Spinal cord (tissue), 10 donors: ENCODE data around the gene KRTAP5-4. TPM values are rescaled to one million over a fixed set of nuclear protein-coding genes. Genes with fewer than 3 reads are reported as not detected.
"Not testable (repeated sequence)": the region's sequence is repeated elsewhere in the genome, so short reads cannot be mapped to it uniquely, and the experiment has no call there.

Experiments
- DNase-seq, 6 donors: peaks; one replicate each; pipeline versions ENCODE4 v3.0.0 to v3.0.0-alpha.2; 2013 to 2015; ENCODE audit warnings: low spot score in 6 of 6, low read depth in 4 of 6
- H3K27ac ChIP-seq: one replicate; pipeline ENCODE4 v1.5.1; 2013; ENCODE audit warnings: low read depth, low read length, control low read depth
- H3K27me3 ChIP-seq: one replicate; pipeline ENCODE4 v1.6.1; 2013; ENCODE audit warnings: low read length; ENCODE audit not compliant: control insufficient read depth, insufficient read depth
- H3K36me3 ChIP-seq: one replicate; pipeline ENCODE4 v1.6.1; 2013; ENCODE audit warnings: low read length; ENCODE audit not compliant: control insufficient read depth, insufficient read depth
- H3K4me1 ChIP-seq: one replicate; pipeline ENCODE4 v1.6.1; 2013; ENCODE audit warnings: low read length; ENCODE audit not compliant: control insufficient read depth, insufficient read depth
- H3K4me3 ChIP-seq: one replicate; pipeline ENCODE4 v1.5.1; 2013; ENCODE audit warnings: low read depth, low read length, control low read depth
- H3K9me3 ChIP-seq: one replicate; pipeline ENCODE4 v1.6.1; 2013; ENCODE audit warnings: low read length; ENCODE audit not compliant: control insufficient read depth, insufficient read depth
- WGBS: methylation state at CpG from one replicate; pipeline ENCODE4 v1.1.5; 2013; ENCODE audit warnings: missing lambda C conversion rate; ENCODE audit not compliant: insufficient coverage; 5-methylcytosine and 5-hydroxymethylcytosine counted together
- long read RNA-seq, 4 donors: transcript quantifications; one replicate each; lab custom pipeline, GENCODE V29; 2026
- polyA plus RNA-seq, 2 donors: library from polyadenylated mRNA; unstranded; fragments of 120-200 nt; gene quantifications; one replicate each; pipeline ENCODE4 v1.2.1, GENCODE V29; 2013; ENCODE audit not compliant: insufficient read length in 2 of 2
- total RNA-seq, 2 donors: library from RNA; depleted of rRNA in 1 of 2; stranded (reverse); fragments of 120-200 nt in 1 of 2; fragments of >200 nt in 1 of 2; gene quantifications; one replicate each; pipeline versions ENCODE4 v1.2.3 to v1.2.4, GENCODE V29; 2013 to 2014
- donor health status: healthy.

The KRTAP5-4 gene
- total RNA-seq (not detected), polyA plus RNA-seq (under 1 TPM in 1 of 2 donors, not detected in 1; 0.32 TPM)
- long read RNA-seq, donor 1, result 0 reads
- long read RNA-seq, donor 2, result 0 reads
- long read RNA-seq, donor 3, result 0 reads
- long read RNA-seq, donor 4, result 0 reads

GRCh38 chr11:1622086-1622485, at the start of gene KRTAP5-4:
KRTAP5-4 (minus strand) TSS chr11:1622138; CDS start chr11:1622093, 45 bp downstream.
- no peaks in the 10 kb centered on the region for H3K9me3 ChIP-seq
- no peaks in the 10 kb centered on the region for H3K4me1 ChIP-seq
- no peaks in the 10 kb centered on the region for H3K27me3 ChIP-seq
- no peak within 1 kb of the TSS for H3K4me3 ChIP-seq
- WGBS, result no CpG with 5 or more reads among the region's 1 CpG
- no peak for DNase-seq
- H3K36me3 ChIP-seq, result no peaks in the 10 kb centered on the region
- no peak within 1 kb of the TSS for H3K27ac ChIP-seq

DNA sequence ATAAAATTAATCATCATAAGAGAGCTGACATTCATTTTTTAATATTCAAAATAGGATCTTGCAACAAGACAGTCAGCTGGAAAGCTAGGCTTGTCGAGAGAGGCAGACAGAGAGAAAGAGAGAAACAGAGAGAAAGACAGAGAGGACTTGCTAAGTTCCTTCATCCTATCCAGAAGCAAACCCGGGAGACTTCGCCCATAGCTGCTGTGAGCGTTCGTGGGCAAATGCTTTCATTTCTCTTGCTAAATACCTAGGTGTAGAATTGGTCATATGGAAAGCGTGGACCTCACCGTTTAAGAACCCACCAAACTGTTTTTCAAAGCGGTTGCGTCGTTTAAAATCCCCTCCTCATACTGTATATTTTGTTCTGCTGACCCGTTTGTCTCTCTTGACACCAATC, 49.7 kb upstream of the KRTAP5-4 start:
- Histone ChIP-seq H3K27ac (no peak overlapping the region), H3K9me3 (no peaks in the 10 kb centered on the region), H3K36me3 (no peaks in the 10 kb centered on the region), H3K27me3 (no peaks in the 10 kb centered on the region), H3K4me3 (no peak overlapping the region), H3K4me1 (peaks cover 10% of the 10 kb centered on the region)
- WGBS, result 76% methylated on average over 6 of the region's 11 CpGs
- DNase-seq, result no peak

- Histone ChIP-seq H3K4me1 (peaks cover 10% of the 10 kb centered on the region), H3K27ac (no peak overlapping the region), H3K36me3 (no peaks in the 10 kb centered on the region), H3K27me3 (no peaks in the 10 kb centered on the region), H3K9me3 (no peaks in the 10 kb centered on the region), H3K4me3 (no peak overlapping the region)
- DNase-seq, result no peak
- 97% methylated on average over 9 of the region's 11 CpGs for WGBS
Observed at GRCh38 chr11:1670905-1671371, 49.0 kb upstream of the KRTAP5-4 start.

DNA sequence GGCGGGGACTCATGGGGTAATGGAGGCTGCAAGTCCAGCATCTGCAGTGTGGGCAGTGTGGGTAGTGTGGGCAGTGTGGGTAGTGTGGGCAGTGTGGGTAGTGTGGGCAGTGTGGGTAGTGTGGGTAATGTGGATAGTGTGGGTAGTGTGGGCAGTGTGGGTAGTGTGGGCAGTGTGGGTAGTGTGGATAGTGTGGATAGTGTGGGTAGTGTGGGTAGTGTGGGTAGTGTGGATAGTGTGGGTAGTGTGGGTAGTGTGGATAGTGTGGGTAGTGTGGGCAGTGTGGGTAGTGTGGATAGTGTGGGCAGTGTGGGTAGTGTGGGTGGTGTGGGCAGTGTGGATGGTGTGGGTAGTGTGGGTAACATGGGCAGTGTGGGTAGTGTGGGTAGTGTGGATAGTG, 48.5 kb upstream of the KRTAP5-4 start:
- not testable (repeated sequence) for H3K4me3 ChIP-seq, H3K27ac ChIP-seq, H3K9me3 ChIP-seq, DNase-seq, H3K27me3 ChIP-seq, H3K36me3 ChIP-seq
- WGBS, result 90% methylated on average over 1 of the region's 1 CpG
- peaks cover 10% of the 10 kb centered on the region for H3K4me1 ChIP-seq

- Histone ChIP-seq H3K9me3 (no peaks in the 10 kb centered on the region), H3K27ac (no peak overlapping the region), H3K27me3 (no peaks in the 10 kb centered on the region), H3K4me3 (no peak overlapping the region), H3K4me1 (peaks cover 10% of the 10 kb centered on the region), H3K36me3 (no peaks in the 10 kb centered on the region)
- WGBS, result 64% methylated on average over 21 of the region's 21 CpGs
- peak in 2 of 6 donors; percentile 47 to 53 for DNase-seq
Observed at GRCh38 chr11:1669546-1670218, 47.7 kb upstream of the KRTAP5-4 start.

- no peak overlapping the region for H3K27ac ChIP-seq
Observed at GRCh38 chr11:1668911-1669473, 47.1 kb upstream of the KRTAP5-4 start.

DNA sequence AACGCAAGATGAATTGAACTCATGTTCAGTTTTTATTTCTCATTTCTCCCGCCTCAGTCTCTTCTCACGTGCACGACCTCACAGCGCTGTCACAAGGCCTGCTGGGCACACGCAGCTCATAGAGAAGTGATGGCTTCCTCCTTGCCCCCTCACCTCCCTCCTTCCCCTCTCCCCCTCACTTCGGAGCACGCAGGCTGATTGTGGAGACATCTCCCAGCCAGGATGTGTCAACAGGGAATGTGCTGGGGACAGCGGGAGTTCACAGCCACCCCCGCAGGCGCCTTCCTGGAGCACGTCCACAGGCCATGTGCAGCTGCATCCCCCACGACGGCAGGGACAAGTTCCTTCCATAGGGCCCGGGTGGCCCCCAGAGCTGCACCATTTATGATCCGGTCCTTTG, 46.0 kb upstream of the KRTAP5-4 start:
- DNase-seq, result no peak
- no peak overlapping the region for H3K4me3 ChIP-seq
- H3K4me1 ChIP-seq, result peaks cover 10% of the 10 kb centered on the region
- H3K27ac ChIP-seq, result no peak overlapping the region
- H3K27me3 ChIP-seq, result no peaks in the 10 kb centered on the region
- 45% methylated on average over 14 of the region's 16 CpGs for WGBS
- H3K9me3 ChIP-seq, result no peaks in the 10 kb centered on the region
- H3K36me3 ChIP-seq, result no peaks in the 10 kb centered on the region

More at GRCh38 chr11:1668911-1669473, 47.1 kb upstream of the KRTAP5-4 start:
- no peaks in the 10 kb centered on the region for H3K27me3 ChIP-seq
- 70% methylated on average over 13 of the region's 13 CpGs for WGBS
- H3K9me3 ChIP-seq, result no peaks in the 10 kb centered on the region
- peaks cover 10% of the 10 kb centered on the region for H3K4me1 ChIP-seq
- no peak overlapping the region for H3K4me3 ChIP-seq
- DNase-seq, result no peak
- H3K36me3 ChIP-seq, result no peaks in the 10 kb centered on the region

- DNase-seq, result no peak
- H3K27ac ChIP-seq, result no peak overlapping the region
- 87% methylated on average over 24 of the region's 24 CpGs for WGBS
Observed at GRCh38 chr11:1667121-1667850, 45.3 kb upstream of the KRTAP5-4 start.

GRCh38 chr11:1665313-1665712, 43.4 kb upstream of the KRTAP5-4 start:
- H3K4me1 ChIP-seq, result peaks cover 12% of the 10 kb centered on the region
- WGBS, result 92% methylated on average over 4 of the region's 8 CpGs
- no peaks in the 10 kb centered on the region for H3K36me3 ChIP-seq
- no peak for DNase-seq
- H3K27ac ChIP-seq, result no peak overlapping the region
- H3K4me3 ChIP-seq, result no peak overlapping the region
- no peaks in the 10 kb centered on the region for H3K27me3 ChIP-seq
- H3K9me3 ChIP-seq, result no peaks in the 10 kb centered on the region

More at GRCh38 chr11:1667121-1667850, 45.3 kb upstream of the KRTAP5-4 start:
- peaks cover 10% of the 10 kb centered on the region for H3K4me1 ChIP-seq
- no peak overlapping the region for H3K4me3 ChIP-seq
- H3K9me3 ChIP-seq, result no peaks in the 10 kb centered on the region
- no peaks in the 10 kb centered on the region for H3K27me3 ChIP-seq
- H3K36me3 ChIP-seq, result no peaks in the 10 kb centered on the region
